ENCODE measurements around the gene THADA. TPM values are rescaled to one million over a fixed set of nuclear protein-coding genes. Genes with fewer than 3 reads are reported as not detected.

The THADA gene
- polyA plus RNA-seq, 1 donor (not counting 4 experiments of a cell fraction or from before 2014, with no cell fraction given) = 22.6 TPM

DNA sequence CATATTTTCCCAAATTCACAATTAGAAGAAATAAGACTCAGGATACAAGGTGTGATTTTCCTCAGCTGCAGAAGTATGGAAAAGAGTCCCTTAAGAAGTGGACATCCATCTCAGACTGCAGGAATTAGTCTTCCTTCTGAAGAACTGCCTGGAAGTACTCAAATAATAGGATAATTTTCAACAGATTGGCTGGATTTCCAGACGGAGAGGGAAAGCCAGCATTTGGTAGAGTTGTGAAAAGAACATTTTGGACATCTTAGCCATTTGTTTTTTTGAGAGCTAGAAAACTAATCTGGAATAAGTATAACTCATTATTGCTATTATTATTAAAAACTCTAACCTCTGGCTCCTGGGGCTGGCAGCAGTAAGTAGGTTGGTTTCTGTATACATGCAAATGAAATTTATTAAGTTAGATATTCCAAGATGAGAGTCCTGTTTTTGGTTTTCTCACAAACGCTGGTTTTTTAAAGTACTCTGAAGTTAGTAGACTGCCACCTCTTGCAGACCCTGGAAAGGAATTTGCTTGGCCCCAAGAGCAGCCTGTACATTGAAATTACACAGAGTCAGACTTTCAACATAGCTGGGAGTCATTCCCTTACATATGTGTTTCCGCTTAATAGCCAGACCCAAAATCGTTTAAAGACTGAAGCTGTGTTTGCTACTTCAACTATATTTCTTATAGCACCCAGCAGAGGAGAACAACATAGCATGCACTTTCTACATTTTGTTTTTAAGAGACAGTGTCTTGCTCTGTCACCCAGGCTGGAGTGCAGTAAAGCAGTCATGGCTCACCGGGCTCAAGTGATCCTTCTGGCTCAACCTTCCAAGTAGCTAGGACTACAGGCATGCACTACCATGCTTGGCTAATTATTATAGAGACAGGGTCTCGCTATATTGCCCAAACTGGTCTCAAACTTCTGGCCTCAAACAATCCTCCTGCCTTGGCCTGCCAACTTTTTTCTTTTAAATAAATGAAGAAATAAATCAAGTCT lies 142.4 kb downstream of the THADA start:
- Histone ChIP-seq H3K9me3 (ENCODE audit: control insufficient read depth, low read depth, low read length) (no peaks in the 10 kb centered on the region), H3K4me2 (ENCODE audit: control insufficient read depth, extremely low read depth, insufficient read depth, low read depth, low read length) (no peak overlapping the region), H3K79me2 (ENCODE audit: control insufficient read depth, insufficient read depth, low read length) (no peaks in the 10 kb centered on the region), H3K9me1 (ENCODE audit: control insufficient read depth, extremely low read depth, insufficient read depth, low read length) (no peaks in the 10 kb centered on the region), H3K4me3 (ENCODE audit: control insufficient read depth in 2 of 3, extremely low read depth in 1 of 3, insufficient read depth in 2 of 3, low read depth in 1 of 3, low read length in 3 of 3) (no peak overlapping the region), H3K27ac (ENCODE audit: control insufficient read depth, insufficient read depth, low read length) (no peak overlapping the region), H3K9ac (ENCODE audit: control insufficient read depth, extremely low read depth, insufficient read depth, low read length) (no peak overlapping the region), H3K27me3 (ENCODE audit: control insufficient read depth, extremely low read depth, insufficient read depth, low read length) (no peaks in the 10 kb centered on the region), H3K4me1 (ENCODE audit: control insufficient read depth, extremely low read depth, insufficient read depth, low read length) (peaks cover 16% of the 10 kb centered on the region), H2AFZ (ENCODE audit: control insufficient read depth, low read length) (no peak overlapping the region), H4K20me1 (ENCODE audit: control insufficient read depth, extremely low read depth, insufficient read depth, low read length) (no peaks in the 10 kb centered on the region), H3K36me3 (ENCODE audit: control insufficient read depth in 2 of 2, extremely low read depth in 1 of 2, insufficient read depth in 2 of 2, low read length in 2 of 2) (no peaks in the 10 kb centered on the region)
- no peak for TF ChIP-seq CTCF (optimal IDR thresholded peaks at IDR 0.05 in 1 of 3, IDR thresholded peaks at IDR 0.05 in 1 of 3, conservative IDR thresholded peaks at IDR 0.05 in 1 of 3; ENCODE audit: extremely low read depth in 1 of 3, insufficient read depth in 2 of 3, low read length in 3 of 3)
- no peak for TF ChIP-seq EZH2 (IDR thresholded peaks at IDR 0.05; ENCODE audit: low read length)
- dilution Hi-C loops (cut with MboI; ENCODE audit: extremely low pct_ligation_motif_present, low sequenced_read_pairs) = no loop called here
- DNase-seq (ENCODE audit: low read depth, low spot score) (no peak), FAIRE-seq (no peak)

- Histone ChIP-seq H3K4me1 (ENCODE audit: control insufficient read depth, extremely low read depth, insufficient read depth, low read length) (peaks cover 8% of the 10 kb centered on the region), H3K36me3 (ENCODE audit: control insufficient read depth in 2 of 2, extremely low read depth in 1 of 2, insufficient read depth in 2 of 2, low read length in 2 of 2) (no peaks in the 10 kb centered on the region), H3K4me3 (ENCODE audit: control insufficient read depth in 2 of 3, extremely low read depth in 1 of 3, insufficient read depth in 2 of 3, low read depth in 1 of 3, low read length in 3 of 3) (no peak overlapping the region), H2AFZ (ENCODE audit: control insufficient read depth, low read length) (no peak overlapping the region), H3K4me2 (ENCODE audit: control insufficient read depth, extremely low read depth, insufficient read depth, low read depth, low read length) (no peak overlapping the region), H3K9ac (ENCODE audit: control insufficient read depth, extremely low read depth, insufficient read depth, low read length) (no peak overlapping the region), H3K27me3 (ENCODE audit: control insufficient read depth, extremely low read depth, insufficient read depth, low read length) (no peaks in the 10 kb centered on the region), H3K9me1 (ENCODE audit: control insufficient read depth, extremely low read depth, insufficient read depth, low read length) (no peaks in the 10 kb centered on the region), H4K20me1 (ENCODE audit: control insufficient read depth, extremely low read depth, insufficient read depth, low read length) (no peaks in the 10 kb centered on the region), H3K79me2 (ENCODE audit: control insufficient read depth, insufficient read depth, low read length) (no peaks in the 10 kb centered on the region), H3K27ac (ENCODE audit: control insufficient read depth, insufficient read depth, low read length) (no peak overlapping the region), H3K9me3 (ENCODE audit: control insufficient read depth, low read depth, low read length) (no peaks in the 10 kb centered on the region)
- FAIRE-seq (no peak), DNase-seq (ENCODE audit: low read depth, low spot score) (no peak)
- dilution Hi-C loops (cut with MboI; ENCODE audit: extremely low pct_ligation_motif_present, low sequenced_read_pairs) = no loop called here
- no peak for TF ChIP-seq EZH2 (IDR thresholded peaks at IDR 0.05; ENCODE audit: low read length)
- no peak for TF ChIP-seq CTCF (optimal IDR thresholded peaks at IDR 0.05 in 1 of 3, IDR thresholded peaks at IDR 0.05 in 1 of 3, conservative IDR thresholded peaks at IDR 0.05 in 1 of 3; ENCODE audit: extremely low read depth in 1 of 3, insufficient read depth in 2 of 3, low read length in 3 of 3)
These were observed 143.5 kb downstream of the THADA start for GRCh38 chr2:43452318-43452731.

Measured in keratinocyte (primary cell).